Common myeloid progenitor, CD34-positive (primary cell): ENCODE data around the gene BAG2.

ENCODE experiments used
- CTCF ChIA-PET: fragments of 350-600 bp; sonication (Branson Sonifier 250); formaldehyde crosslinking; loops from one replicate; lab custom pipeline; 2021; ENCODE audit warnings: antibody characterized with exemption; lab: Charles Lee
- POLR2A ChIA-PET: fragments of 350-600 bp; sonication (Branson Sonifier 250); formaldehyde crosslinking; loops from one replicate; lab custom pipeline; 2021; ENCODE audit warnings: antibody characterized with exemption; lab: Charles Lee
- DNase-seq, 3 donors: peaks; one replicate each; pipeline versions ENCODE4 v3.0.0 to v3.0.0-alpha.2; 2013
- H3K27ac ChIP-seq, 2 experiments: 1 replicate in 1 of 2; 2 replicates in 1 of 2; pipeline ENCODE4 v1.7.0; 2013; ENCODE audit warnings: inconsistent platforms in 2 of 2, low read length in 2 of 2, mild to moderate bottlenecking in 2 of 2, low read depth in 1 of 2, moderate library complexity in 1 of 2; ENCODE audit not compliant: severe bottlenecking in 2 of 2, insufficient read depth in 1 of 2, poor library complexity in 1 of 2
- H3K27me3 ChIP-seq, 5 experiments: replicated peaks in 2 of 5; 1 replicate in 3 of 5; 2 replicates in 2 of 5; pipeline versions ENCODE4 v1.6.1 to v1.7.0; 2013; ENCODE audit warnings: low read length in 4 of 5, mild to moderate bottlenecking in 2 of 5, moderate library complexity in 2 of 5, inconsistent platforms in 1 of 5; ENCODE audit not compliant: insufficient read depth in 5 of 5, control insufficient read depth in 4 of 5
- H3K36me3 ChIP-seq, 4 experiments: 1 replicate in 2 of 4; 2 replicates in 2 of 4; pipeline versions ENCODE4 v1.6.1 to v1.7.0; 2013; ENCODE audit warnings: low read length in 3 of 4, control low read depth in 1 of 4, mild to moderate bottlenecking in 1 of 4; ENCODE audit not compliant: control insufficient read depth in 4 of 4, insufficient read depth in 4 of 4
- H3K4me1 ChIP-seq, 4 experiments: 1 replicate in 3 of 4; 2 replicates in 1 of 4; pipeline versions ENCODE4 v1.6.1 to v1.7.1; 2013; ENCODE audit warnings: low read length in 3 of 4, mild to moderate bottlenecking in 3 of 4, control low read depth in 1 of 4, inconsistent platforms in 1 of 4, moderate library complexity in 1 of 4; ENCODE audit not compliant: control insufficient read depth in 4 of 4, insufficient read depth in 4 of 4; ENCODE audit errors: control extremely low read depth in 1 of 4
- H3K4me3 ChIP-seq, 7 experiments: 1 replicate in 4 of 7; 2 replicates in 3 of 7; pipeline versions ENCODE4 v1.5.1 to v1.7.0; 2013; ENCODE audit warnings: mild to moderate bottlenecking in 7 of 7, low read length in 6 of 7, moderate library complexity in 6 of 7, inconsistent platforms in 2 of 7, low read depth in 2 of 7, control low read depth in 1 of 7; ENCODE audit not compliant: insufficient read depth in 4 of 7, control insufficient read depth in 1 of 7; ENCODE audit errors: extremely low read depth in 1 of 7
- H3K9me3 ChIP-seq, 5 experiments: 1 replicate in 4 of 5; 2 replicates in 1 of 5; pipeline versions ENCODE4 v1.6.1 to v1.7.1; 2013; ENCODE audit warnings: low read length in 4 of 5, mild to moderate bottlenecking in 2 of 5, inconsistent platforms in 1 of 5, low read depth in 1 of 5, moderate library complexity in 1 of 5; ENCODE audit not compliant: control insufficient read depth in 4 of 5, insufficient read depth in 2 of 5; ENCODE audit errors: control extremely low read depth in 1 of 5
- WGBS: methylation state at CpG from one replicate; pipeline ENCODE4 v1.1.5; 2013; ENCODE audit not compliant: insufficient coverage; 5-methylcytosine and 5-hydroxymethylcytosine counted together

Gene BAG2

GRCh38 chr6:57207872-57208271 is 35.7 kb downstream of the BAG2 start:
- no peaks in the 10 kb centered on the region for H3K27me3 ChIP-seq
- ChIA-PET CTCF (interaction anchor here (0.6 to 1.4 kb wide), 4 partner anchors 14 to 91 kb away, joined by 3 to 4 read pairs (median 3); partner anchors contain the start of gene RAB23), POLR2A (no interaction called here)
- H3K4me1 ChIP-seq = no peaks in the 10 kb centered on the region
- 96% methylated on average over 3 of the region's 4 CpGs for WGBS
- no peaks in the 10 kb centered on the region for H3K36me3 ChIP-seq
- DNase-seq = no peak
- no peak overlapping the region for H3K4me3 ChIP-seq
- H3K9me3 ChIP-seq = no peaks in the 10 kb centered on the region
- H3K27ac ChIP-seq = no peak overlapping the region

GRCh38 chr6:57209030-57209429 is 36.9 kb downstream of the BAG2 start:
- CTCF ChIA-PET = interaction anchor here (1.4 kb wide), 1 partner anchor 13 kb away, joined by 3 read pairs; the partner anchor contains the start of gene RAB23
- no peak for DNase-seq
- Histone ChIP-seq H3K27me3 (no peaks in the 10 kb centered on the region), H3K27ac (no peak overlapping the region), H3K4me3 (no peak overlapping the region), H3K4me1 (no peaks in the 10 kb centered on the region), H3K9me3 (no peaks in the 10 kb centered on the region), H3K36me3 (no peaks in the 10 kb centered on the region)
- POLR2A ChIA-PET = no interaction called here

DNA sequence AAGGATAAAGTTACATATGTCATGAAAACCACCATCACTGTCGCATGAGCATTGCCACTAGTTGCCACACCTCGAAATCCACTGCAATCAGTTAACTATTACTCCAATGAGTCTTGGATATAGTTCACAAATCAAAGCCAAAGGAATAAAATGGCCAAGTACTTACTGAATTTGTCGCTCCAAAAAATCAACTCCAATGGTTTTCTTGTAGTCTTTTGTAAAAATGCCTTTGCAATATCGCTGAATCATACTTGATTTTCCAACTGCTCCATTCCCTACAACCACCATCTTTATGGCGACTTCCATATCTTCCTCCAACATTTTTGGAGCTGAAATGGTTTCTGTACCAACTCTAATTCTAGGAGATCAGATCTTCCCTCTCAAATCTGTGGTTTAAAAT is 37.9 kb downstream of the BAG2 start:
- Histone ChIP-seq H3K27ac (no peak overlapping the region), H3K4me3 (no peak overlapping the region), H3K9me3 (peaks cover 0 to 2% (median 0%) of the 10 kb centered on the region in 5 experiments), H3K4me1 (no peaks in the 10 kb centered on the region), H3K36me3 (no peaks in the 10 kb centered on the region), H3K27me3 (no peaks in the 10 kb centered on the region)
- POLR2A ChIA-PET = no interaction called here
- CTCF ChIA-PET = no interaction called here
- WGBS = 97% methylated on average over 3 of the region's 5 CpGs
- no peak for DNase-seq

DNA sequence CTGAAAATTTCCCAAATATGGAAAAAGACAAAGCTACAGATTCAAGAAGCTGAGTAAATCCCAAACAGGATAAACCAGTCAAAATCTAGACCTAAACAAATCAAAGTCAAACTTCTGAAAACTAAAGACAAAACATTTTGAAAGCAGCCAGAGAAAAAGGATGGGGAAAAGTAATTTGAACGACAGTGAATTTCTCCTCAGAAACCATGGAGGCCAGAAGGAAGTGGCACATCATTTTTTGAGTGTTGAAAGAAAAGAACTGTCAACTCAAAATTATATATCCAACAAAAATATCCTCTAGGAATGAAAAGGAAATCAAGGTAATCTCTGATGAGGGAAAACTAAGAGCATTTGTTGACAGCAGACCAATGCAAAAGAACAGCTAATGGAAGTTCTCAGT is 43.1 kb downstream of the BAG2 start:
- POLR2A ChIA-PET = no interaction called here
- CTCF ChIA-PET = interaction anchor here (1.9 kb wide), 1 partner anchor 310 kb away, joined by 4 read pairs; no protein-coding TSS in a partner anchor
- no CpG with 5 or more reads among the region's 1 CpG for WGBS

DNA sequence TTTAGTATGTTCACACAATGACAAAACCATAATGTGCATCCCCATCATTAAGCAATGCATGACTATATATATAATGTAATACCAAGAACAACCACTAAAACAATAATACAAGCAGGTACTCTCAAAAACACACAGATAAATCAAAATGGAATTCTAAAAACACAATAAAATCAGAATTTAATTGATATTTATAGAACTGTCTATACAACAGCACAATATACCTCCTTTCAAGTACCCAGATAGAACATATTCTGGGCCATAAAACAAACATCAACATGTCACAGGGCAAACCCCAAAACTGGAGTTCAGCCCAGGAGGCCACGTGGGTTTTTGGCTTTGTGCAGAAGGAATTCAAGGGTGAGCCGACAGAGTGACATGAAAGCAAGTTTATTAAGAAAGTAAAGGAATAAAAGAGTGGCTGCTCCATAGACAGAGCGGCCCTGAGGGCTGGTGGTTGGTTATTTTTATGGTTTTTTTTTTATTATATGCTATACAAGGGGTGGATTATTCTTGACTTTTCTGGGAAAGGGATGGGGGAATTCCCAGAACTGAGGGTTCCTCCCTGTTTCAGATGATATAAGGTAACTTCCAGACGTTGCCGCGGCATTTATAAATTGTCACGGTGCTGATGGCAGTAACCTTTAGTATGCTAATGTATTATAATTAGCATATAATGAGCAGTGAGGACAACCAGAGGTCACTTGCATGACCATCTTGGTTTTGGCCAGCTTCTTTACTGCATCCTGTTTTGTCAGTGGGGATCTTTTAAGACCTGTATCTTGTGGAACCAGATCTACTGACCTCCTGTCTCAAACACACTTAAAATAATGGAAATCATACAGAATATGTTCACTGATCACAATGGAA is 44.3 kb downstream of the BAG2 start:
- WGBS = 85% methylated on average over 4 of the region's 7 CpGs

More for the DNA sequence above, 43.1 kb downstream of the BAG2 start:
- peaks cover 0 to 10% (median 0%) of the 10 kb centered on the region in 5 experiments for H3K9me3 ChIP-seq
- no peak overlapping the region for H3K4me3 ChIP-seq
- no peaks in the 10 kb centered on the region for H3K4me1 ChIP-seq
- no peak overlapping the region for H3K27ac ChIP-seq
- H3K36me3 ChIP-seq = no peaks in the 10 kb centered on the region
- DNase-seq = no peak
- H3K27me3 ChIP-seq = no peaks in the 10 kb centered on the region

GRCh38 chr6:57217270-57217669 is 45.1 kb downstream of the BAG2 start:
- ChIA-PET CTCF (no interaction called here), POLR2A (no interaction called here)
- Histone ChIP-seq H3K27ac (no peak overlapping the region), H3K4me1 (peaks cover 0 to 5% (median 3%) of the 10 kb centered on the region in 4 experiments), H3K27me3 (no peaks in the 10 kb centered on the region), H3K4me3 (no peak overlapping the region), H3K9me3 (peaks cover 0 to 10% (median 0%) of the 10 kb centered on the region in 5 experiments), H3K36me3 (no peaks in the 10 kb centered on the region)
- WGBS = 97% methylated on average over 9 of the region's 11 CpGs
- DNase-seq = no peak

More for the DNA sequence above, 44.3 kb downstream of the BAG2 start:
- peak in 1 of 3 donors; percentile 18 for DNase-seq
- ChIA-PET POLR2A (no interaction called here), CTCF (interaction anchor here (1.9 kb wide), 1 partner anchor 311 kb away, joined by 4 read pairs; no protein-coding TSS in a partner anchor)
- H3K27me3 ChIP-seq = no peaks in the 10 kb centered on the region
- H3K9me3 ChIP-seq = peaks cover 0 to 10% (median 0%) of the 10 kb centered on the region in 5 experiments
- H3K4me1 ChIP-seq = peaks cover 0 to 5% (median 3%) of the 10 kb centered on the region in 4 experiments
- no peaks in the 10 kb centered on the region for H3K36me3 ChIP-seq
- H3K27ac ChIP-seq = no peak overlapping the region
- H3K4me3 ChIP-seq = no peak overlapping the region

DNA sequence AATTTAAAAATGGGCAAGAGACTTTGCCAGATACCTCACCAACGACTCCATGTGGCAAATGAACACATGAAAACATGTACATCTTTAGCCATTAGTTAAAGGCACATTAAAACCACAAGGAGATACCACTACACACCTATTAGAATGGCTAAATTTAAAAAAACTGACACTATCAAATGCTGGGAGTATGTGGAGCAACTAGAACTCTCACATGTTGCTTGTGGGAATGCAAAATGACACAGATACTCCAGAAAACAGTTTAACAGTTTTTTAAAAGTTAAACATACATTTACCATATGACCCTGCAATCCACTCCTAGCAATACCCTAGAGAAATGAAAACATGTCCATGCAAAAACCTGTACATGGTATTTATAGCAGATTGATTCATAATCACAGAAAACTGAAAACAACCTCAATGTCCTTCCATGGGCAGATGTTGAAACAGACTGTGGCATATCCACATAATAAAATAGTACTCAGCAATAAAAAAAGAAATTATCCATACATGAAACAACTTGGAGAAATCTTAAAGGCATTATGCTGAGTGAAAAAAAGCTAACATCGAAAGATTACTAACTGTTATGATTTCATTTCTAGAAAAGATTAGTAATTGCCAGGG is 48.1 kb downstream of the BAG2 start:
- peaks cover 6 to 17% (median 14%) of the 10 kb centered on the region in 4 experiments for H3K4me1 ChIP-seq
- no peaks in the 10 kb centered on the region for H3K36me3 ChIP-seq
- H3K27me3 ChIP-seq = no peaks in the 10 kb centered on the region
- DNase-seq = no peak
- CTCF ChIA-PET = no interaction called here
- peak overlapping the region in 1 of 7 experiments; percentile 15 for H3K4me3 ChIP-seq
- 90% methylated on average over 2 of the region's 2 CpGs for WGBS
- POLR2A ChIA-PET = no interaction called here
- no peak overlapping the region for H3K27ac ChIP-seq
- peaks cover 0 to 6% (median 0%) of the 10 kb centered on the region in 5 experiments for H3K9me3 ChIP-seq
